Measurements from ENCODE around the gene ADA.
"Not testable (repeated sequence)": the region's sequence is repeated elsewhere in the genome, so short reads cannot be mapped to it uniquely, and the experiment has no call there.

Gene ADA

DNA sequence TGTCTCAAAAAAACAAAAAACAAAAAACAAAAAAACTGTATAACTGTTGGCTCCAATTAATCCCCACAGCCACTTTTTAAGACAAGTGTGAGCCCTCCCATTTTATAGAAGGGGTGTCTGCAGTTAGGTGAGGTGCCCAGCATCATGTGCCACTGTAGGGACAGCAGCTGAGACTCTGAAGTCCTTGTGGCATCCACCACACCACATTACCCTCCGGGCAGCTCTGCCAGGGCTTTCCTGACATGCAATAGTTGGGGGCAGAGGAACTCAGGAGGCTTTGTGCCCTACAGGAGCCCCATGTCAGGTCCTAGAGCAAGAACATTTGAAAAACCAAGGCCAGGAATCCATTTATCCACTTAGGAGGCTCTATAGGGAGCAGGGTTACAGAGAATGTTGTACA lies 51.8 kb downstream of the ADA start:
- no peak for DNase-seq (ENCODE audit: low read depth)

DNA sequence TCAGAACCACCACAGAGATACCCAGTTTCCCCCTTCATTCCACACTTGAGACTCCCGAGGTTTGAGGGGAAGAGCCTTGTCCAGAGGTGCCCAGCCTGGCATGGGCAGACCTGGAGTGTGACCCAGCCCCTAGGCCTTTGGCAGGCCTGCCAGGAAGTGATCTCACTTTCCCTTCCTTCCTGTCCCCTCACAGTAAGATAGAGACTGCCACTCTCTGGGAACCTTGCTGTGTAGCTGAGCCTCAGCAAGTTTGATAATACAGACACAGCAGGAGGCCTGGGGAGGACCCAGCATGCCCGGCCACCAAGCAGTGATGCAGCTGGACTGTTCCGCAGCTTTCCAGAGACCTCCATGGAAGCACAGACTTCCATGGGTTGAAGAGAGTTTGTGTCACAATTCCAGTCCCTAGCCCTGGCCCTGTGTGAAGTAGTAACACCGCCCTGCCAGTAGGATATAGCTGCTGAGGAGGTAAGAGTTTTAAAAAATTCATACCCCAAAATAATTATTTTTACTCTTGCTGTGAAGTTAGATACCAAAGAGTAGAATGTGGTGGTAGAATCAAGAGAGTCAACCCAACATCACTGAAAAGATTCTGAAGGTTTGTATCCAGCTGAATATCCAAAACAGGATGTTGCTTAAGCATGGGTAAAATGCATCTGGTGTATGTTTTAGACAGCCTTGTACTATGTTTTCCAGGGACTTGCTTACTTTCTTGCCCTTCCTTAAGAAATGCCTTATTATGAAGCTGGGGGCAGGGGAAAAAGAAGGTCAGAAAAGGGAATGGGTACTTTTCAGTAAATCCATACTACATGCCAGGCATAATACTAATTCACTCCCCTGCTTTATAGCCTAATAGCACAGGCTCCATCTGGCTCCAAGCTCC lies 52.8 kb downstream of the ADA start:
- DNase-seq (ENCODE audit: low read depth): no peak

DNA sequence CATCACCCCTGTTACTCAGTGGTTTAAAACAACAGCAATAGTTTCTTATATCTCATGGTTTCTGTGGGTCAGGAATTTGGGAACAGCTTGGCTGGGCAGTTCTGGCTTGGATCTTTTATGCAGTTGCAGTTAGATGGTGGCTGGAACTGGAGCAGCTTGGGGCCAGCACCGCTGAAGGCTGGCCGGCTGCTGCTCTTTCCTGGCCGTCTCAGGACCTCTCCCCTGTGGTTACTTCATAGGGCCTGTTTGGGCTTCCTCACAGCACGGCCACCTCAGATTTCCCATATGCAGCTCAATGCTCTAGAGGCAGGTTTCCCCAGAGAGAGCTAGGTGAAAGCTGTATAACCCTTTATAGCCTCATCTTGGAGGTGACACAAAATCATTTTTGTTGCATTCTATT lies 53.6 kb downstream of the ADA start:
- DNase-seq (ENCODE audit: low read depth): no peak

DNA sequence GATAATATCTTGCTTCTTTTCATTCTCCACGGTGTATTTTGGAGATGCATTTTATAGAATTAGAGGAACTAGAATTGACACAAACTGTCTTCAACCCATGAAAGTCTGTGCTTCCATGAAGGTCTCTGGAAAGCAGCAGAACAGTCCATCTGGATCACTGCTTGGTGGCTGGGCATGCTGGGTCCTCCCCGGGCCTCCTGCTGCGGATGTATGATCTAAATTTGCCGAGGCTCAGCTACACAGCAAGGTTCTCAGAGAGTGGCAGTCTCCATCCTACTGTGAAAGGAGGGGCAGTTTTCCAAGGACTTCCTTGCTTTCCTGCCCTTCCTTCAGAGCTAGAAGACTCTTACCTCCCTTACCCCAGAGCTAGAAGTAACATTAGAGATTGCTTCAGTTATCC lies 54.0 kb downstream of the ADA start:
- no peak for DNase-seq (ENCODE audit: low read depth)

GRCh38 chr20:44596876-44597275 lies 54.6 kb downstream of the ADA start:
- no peak for DNase-seq (ENCODE audit: low read depth)

- DNase-seq (ENCODE audit: low read depth): no peak
Observed at GRCh38 chr20:44596010-44596409, 55.5 kb downstream of the ADA start.

GRCh38 chr20:44594730-44595129 lies 56.8 kb downstream of the ADA start:
- no peak for DNase-seq (ENCODE audit: low read depth)

- DNase-seq (ENCODE audit: low read depth): no peak
Observed at GRCh38 chr20:44593751-44594150, 57.7 kb downstream of the ADA start.

DNA sequence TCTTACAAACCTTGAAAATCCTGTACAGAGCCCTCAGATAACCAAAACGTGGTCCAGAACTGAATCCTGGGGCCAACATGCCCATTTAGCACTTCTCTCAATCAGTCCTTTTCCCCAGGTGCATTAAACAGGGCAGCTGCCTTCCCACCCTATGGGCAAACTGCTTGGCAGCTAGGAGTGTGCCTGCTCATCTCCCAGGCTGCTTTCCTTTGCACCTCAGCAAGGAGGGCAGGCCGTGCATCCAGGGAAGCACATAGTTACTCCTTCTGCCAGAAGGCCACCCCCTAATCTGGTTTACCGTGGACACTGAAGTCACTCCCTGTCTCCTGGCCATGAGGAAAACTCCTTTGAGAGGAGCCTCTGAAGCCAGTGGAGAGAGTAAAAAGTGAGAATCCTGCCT lies 59.1 kb downstream of the ADA start:
- DNase-seq (ENCODE audit: low read depth): no peak

DNA sequence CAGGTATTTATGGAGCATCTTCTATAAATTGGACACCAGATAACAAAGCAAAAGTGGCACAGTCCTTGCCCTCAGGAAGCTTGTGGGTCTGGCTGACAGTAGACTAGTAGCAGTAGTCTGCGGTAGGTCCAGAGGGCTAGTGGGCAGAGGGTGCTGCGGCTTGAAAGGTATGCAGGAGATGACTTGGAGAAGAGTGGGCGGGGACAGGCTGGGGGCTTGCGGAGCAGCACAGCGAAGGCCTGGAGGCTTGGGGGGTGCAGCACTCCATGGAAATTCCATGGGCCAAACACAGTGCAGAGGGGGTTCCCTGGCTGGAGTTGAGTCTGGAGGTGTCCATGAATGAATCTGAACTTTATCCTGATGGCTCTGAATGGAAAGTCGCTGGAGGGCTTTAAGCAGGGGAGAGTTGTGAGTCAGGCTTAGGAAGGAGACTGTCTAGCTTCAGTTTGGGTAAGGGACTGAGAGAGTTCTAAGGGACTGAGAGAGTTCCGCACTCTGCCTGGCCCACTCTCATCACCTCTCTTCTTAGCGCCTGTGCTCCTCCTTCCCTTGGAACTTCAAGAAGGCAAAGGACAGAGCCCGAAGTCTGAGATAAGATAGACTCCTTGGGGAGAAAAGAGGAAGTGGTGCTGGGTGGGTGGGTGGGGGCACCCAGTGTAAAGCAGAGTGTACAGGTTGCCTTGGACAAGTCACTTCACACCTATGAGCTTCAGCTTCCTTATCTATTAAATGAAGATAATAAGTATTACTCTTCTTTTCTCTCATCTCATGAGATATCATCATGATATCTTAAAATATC lies 60.3 kb downstream of the ADA start:
- no peak for DNase-seq (ENCODE audit: low read depth)

- no peak for DNase-seq (ENCODE audit: low read depth)
Observed at GRCh38 chr20:44589537-44589936, 62.0 kb downstream of the ADA start.

GRCh38 chr20:44588321-44588720 lies 63.2 kb downstream of the ADA start:
- not testable (repeated sequence) for DNase-seq (ENCODE audit: low read depth)

GRCh38 chr20:44587035-44587980 lies 64.2 kb downstream of the ADA start:
- DNase-seq (ENCODE audit: low read depth): no peak

DNA sequence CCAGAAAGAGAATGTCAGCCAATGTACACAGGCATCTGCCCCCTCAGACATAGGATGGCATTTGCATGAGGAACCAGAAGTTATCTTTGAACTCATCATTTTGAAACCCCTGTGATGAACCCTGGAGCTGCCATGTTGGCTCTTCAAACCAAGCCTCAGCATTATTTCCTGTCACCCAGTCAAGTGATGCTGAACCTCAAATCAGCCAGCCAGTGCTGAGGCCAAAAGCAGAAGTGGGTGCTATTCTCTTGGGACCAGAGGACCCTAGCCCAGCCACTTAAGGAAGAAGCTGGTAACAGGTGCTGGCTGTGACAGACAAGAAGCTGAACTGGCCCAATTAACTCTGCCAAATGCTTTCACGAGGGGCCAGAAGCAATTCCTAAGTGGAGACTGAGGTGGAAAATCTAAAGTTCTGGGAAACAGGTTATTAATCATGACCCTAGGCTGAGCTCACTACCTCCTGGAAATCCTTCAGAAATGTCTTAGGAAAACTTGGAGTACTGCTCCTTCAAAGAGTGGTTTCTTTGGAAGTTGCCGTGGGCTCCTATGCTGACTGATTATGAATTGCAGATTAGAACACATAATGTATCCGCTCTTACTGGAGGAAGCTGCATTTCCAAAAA lies 65.1 kb downstream of the ADA start:
- no peak for DNase-seq (ENCODE audit: low read depth)

DNA sequence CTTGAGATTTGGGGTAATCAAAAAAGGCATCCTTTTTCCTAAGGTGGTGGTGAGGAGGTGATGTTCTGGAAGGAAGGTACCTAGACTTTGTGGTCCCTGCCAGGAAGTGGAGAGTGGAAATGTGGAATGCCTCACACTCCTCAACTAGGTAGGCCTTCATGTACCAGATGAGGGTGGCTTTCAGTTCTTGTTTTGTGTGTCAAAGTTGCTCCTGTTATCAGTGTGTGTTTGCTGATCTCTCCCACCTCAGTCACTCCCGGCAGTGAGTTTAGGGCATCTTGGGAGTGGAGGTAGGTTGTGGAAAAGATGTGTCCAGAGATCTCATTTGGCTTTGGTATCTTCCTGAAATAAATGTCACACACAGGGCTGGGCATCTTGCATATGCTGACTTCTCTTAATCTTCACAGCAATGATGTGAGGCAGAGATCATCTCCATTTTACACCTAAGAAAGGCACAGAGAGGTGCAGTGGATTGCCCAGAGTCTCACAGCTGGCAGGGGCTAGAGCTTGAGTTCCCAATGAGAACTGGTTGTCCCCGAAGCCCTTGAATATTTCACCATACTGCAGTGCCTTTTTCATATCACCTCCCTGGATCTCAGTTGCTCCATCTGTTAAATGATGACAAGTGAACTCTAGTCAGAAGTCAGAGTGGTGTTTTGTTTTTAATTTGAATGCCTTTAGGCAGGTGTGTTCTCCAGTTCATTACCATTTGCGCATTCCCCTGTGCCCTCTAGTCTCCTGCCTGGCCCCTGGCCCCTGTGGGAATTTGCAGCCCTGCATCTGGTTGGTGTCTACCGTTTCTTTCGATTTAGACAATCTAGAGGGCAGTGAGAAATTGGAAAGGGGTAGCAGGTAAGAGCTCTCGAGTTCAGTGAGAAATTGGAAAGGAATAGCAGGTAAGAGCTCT lies 66.2 kb downstream of the ADA start:
- no peak for DNase-seq (ENCODE audit: low read depth)

DNA sequence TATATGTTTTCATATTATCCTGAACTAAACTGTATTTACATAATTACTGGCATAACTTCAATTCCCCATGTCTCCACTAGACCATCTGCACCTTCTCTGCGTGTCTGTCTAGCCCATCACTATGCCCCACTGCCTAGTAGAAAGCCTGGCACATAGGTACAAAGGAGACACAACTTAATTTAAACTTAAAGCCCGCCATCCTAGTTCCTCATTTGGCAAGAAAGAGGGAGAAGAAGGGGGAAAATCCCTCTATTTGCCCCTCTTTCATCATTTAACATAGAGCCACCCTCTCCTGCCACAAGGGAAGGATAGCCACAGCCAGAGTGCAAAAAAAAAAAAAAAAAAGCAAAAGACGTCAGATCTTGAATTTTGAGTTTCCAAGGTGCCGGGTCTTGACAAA lies 67.3 kb downstream of the ADA start:
- DNase-seq (ENCODE audit: low read depth): no peak

GRCh38 chr20:44583157-44583556 lies 68.3 kb downstream of the ADA start:
- DNase-seq (ENCODE audit: low read depth): no peak

GRCh38 chr20:44582311-44583025 lies 69.0 kb downstream of the ADA start, which contains the start of gene PKIG:
PKIG (plus strand) TSS chr20:44582579; CDS start chr20:44614557, 31,978 bp downstream.
- no peak for DNase-seq (ENCODE audit: low read depth)

GRCh38 chr20:44581515-44581914 lies 70.0 kb downstream of the ADA start:
- DNase-seq (ENCODE audit: low read depth): no peak
